GM23338 (cell line): ENCODE data around the gene PARVB.

Experiments used
- CREB1 ChIP-seq: fragments of 250-450 bp; sonication (Bioruptor Pico); IDR thresholded peaks from 2 replicates; pipeline ENCODE4 v1.5.0; 2020; ENCODE audit warnings: low read depth, mild to moderate bottlenecking, moderate library complexity
- EZH2 ChIP-seq: fragments of 200-600 bp; sonication (generic); IDR thresholded peaks from one replicate; pipeline ENCODE4 v1.8.0; 2017; ENCODE audit warnings: antibody characterized with exemption, mild to moderate bottlenecking, low read depth; ENCODE audit not compliant: unreplicated experiment
- POLR2AphosphoS5 ChIP-seq: IDR thresholded peaks from 2 replicates; pipeline ENCODE4 v1.6.1; 2016; ENCODE audit warnings: antibody characterized with exemption, low read depth
- TF ChIP-seq, protein P1 (sequence below), 2 experiments: fragments of 200-600 bp in 1 of 2; sonication (generic) in 1 of 2; conservative IDR thresholded peaks; 2 replicates each; pipeline versions ENCODE4 v1.5.1 to v1.6.1; 2016 to 2017; ENCODE audit warnings: antibody characterized with exemption in 2 of 2, low read depth in 2 of 2, mild to moderate bottlenecking in 2 of 2, moderate library complexity in 1 of 2
- TF ChIP-seq, protein P2 (sequence below): IDR thresholded peaks from one replicate; pipeline ENCODE4 v1.6.1; 2018; ENCODE audit warnings: antibody characterized with exemption; ENCODE audit not compliant: unreplicated experiment

DNA sequence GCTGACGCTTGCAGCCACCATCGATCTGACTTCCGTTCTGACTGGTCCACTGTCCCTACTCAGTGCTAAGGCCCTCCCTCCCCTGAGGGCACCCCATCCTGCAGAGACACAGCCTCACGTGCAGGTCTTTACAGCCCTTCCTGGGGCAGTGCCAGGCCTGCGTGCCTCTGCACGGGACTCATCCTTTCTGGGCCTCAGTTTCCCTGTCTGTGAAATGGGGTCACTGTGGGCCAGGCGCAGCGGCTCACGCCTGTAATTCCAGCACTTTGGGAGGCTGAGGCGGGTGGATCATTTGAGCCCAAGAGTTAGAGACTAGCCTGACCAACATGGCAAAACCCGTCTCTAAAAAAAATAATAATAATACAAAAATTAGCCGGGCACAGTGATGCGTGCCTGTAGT lies 138.9 kb downstream of the PARVB start:
- no peak for TF ChIP-seq CREB1
- TF ChIP-seq, protein P1, sequence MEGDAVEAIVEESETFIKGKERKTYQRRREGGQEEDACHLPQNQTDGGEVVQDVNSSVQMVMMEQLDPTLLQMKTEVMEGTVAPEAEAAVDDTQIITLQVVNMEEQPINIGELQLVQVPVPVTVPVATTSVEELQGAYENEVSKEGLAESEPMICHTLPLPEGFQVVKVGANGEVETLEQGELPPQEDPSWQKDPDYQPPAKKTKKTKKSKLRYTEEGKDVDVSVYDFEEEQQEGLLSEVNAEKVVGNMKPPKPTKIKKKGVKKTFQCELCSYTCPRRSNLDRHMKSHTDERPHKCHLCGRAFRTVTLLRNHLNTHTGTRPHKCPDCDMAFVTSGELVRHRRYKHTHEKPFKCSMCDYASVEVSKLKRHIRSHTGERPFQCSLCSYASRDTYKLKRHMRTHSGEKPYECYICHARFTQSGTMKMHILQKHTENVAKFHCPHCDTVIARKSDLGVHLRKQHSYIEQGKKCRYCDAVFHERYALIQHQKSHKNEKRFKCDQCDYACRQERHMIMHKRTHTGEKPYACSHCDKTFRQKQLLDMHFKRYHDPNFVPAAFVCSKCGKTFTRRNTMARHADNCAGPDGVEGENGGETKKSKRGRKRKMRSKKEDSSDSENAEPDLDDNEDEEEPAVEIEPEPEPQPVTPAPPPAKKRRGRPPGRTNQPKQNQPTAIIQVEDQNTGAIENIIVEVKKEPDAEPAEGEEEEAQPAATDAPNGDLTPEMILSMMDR (conservative IDR thresholded peaks at IDR 0.05; ENCODE audit: low read depth in 2 of 2): no peak
- no peak for TF ChIP-seq POLR2AphosphoS5
- TF ChIP-seq EZH2: no peak
- TF ChIP-seq, protein P2, sequence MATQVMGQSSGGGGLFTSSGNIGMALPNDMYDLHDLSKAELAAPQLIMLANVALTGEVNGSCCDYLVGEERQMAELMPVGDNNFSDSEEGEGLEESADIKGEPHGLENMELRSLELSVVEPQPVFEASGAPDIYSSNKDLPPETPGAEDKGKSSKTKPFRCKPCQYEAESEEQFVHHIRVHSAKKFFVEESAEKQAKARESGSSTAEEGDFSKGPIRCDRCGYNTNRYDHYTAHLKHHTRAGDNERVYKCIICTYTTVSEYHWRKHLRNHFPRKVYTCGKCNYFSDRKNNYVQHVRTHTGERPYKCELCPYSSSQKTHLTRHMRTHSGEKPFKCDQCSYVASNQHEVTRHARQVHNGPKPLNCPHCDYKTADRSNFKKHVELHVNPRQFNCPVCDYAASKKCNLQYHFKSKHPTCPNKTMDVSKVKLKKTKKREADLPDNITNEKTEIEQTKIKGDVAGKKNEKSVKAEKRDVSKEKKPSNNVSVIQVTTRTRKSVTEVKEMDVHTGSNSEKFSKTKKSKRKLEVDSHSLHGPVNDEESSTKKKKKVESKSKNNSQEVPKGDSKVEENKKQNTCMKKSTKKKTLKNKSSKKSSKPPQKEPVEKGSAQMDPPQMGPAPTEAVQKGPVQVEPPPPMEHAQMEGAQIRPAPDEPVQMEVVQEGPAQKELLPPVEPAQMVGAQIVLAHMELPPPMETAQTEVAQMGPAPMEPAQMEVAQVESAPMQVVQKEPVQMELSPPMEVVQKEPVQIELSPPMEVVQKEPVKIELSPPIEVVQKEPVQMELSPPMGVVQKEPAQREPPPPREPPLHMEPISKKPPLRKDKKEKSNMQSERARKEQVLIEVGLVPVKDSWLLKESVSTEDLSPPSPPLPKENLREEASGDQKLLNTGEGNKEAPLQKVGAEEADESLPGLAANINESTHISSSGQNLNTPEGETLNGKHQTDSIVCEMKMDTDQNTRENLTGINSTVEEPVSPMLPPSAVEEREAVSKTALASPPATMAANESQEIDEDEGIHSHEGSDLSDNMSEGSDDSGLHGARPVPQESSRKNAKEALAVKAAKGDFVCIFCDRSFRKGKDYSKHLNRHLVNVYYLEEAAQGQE: no peak
